Prostate gland (tissue), 2 donors: ENCODE measurements around the gene CHRM2.

Experiments used
- CTCF ChIP-seq, 4 experiments: fragments of 200-600 bp in 2 of 4; fragments of 450-650 bp in 2 of 4; sonication (generic) in 2 of 4; IDR thresholded peaks; 1 replicate in 3 of 4; 2 replicates in 1 of 4; pipeline ENCODE4 v1.5.1; 2016 to 2019; ENCODE audit warnings: antibody characterized with exemption in 4 of 4, mild to moderate bottlenecking in 2 of 4, moderate library complexity in 2 of 4
- POLR2A ChIP-seq: fragments of 450-650 bp; IDR thresholded peaks from one replicate; pipeline ENCODE4 v1.6.1; 2016; ENCODE audit warnings: antibody characterized with exemption, mild to moderate bottlenecking
- POLR2AphosphoS5 ChIP-seq: sonication (generic); formaldehyde crosslinking; IDR thresholded peaks from one replicate; pipeline ENCODE4 v1.6.1; 2017; ENCODE audit warnings: antibody characterized with exemption

- no peak for TF ChIP-seq CTCF (IDR thresholded peaks at IDR 0.05)
- TF ChIP-seq POLR2A, result no peak
- TF ChIP-seq POLR2AphosphoS5, result no peak
These were observed 10.4 kb downstream of the CHRM2 start for GRCh38 chr7:136878878-136879277.
